IPS-18a (cell line): ENCODE measurements around the gene STK25.

ENCODE experiments used
- H3K27ac ChIP-seq: one replicate; pipeline ENCODE4 v1.5.1; 2013; ENCODE audit warnings: low read length
- H3K27me3 ChIP-seq: one replicate; pipeline ENCODE4 v1.6.1; 2013; ENCODE audit warnings: mild to moderate bottlenecking, low read length; ENCODE audit not compliant: control insufficient read depth, insufficient read depth
- H3K36me3 ChIP-seq: one replicate; pipeline ENCODE4 v1.6.1; 2013; ENCODE audit warnings: low read depth, low read length; ENCODE audit not compliant: control insufficient read depth
- H3K4me1 ChIP-seq: one replicate; pipeline ENCODE4 v1.6.1; 2013; ENCODE audit warnings: low read depth, low read length; ENCODE audit not compliant: control insufficient read depth
- H3K4me3 ChIP-seq: one replicate; pipeline ENCODE4 v1.5.1; 2013; ENCODE audit warnings: low read length
- H3K9ac ChIP-seq: one replicate; pipeline ENCODE4 v1.6.1; 2013; ENCODE audit warnings: mild to moderate bottlenecking, low read length, moderate library complexity
- H3K9me3 ChIP-seq: one replicate; pipeline ENCODE4 v1.6.1; 2013; ENCODE audit warnings: low read depth, low read length; ENCODE audit not compliant: control insufficient read depth

Gene STK25

DNA sequence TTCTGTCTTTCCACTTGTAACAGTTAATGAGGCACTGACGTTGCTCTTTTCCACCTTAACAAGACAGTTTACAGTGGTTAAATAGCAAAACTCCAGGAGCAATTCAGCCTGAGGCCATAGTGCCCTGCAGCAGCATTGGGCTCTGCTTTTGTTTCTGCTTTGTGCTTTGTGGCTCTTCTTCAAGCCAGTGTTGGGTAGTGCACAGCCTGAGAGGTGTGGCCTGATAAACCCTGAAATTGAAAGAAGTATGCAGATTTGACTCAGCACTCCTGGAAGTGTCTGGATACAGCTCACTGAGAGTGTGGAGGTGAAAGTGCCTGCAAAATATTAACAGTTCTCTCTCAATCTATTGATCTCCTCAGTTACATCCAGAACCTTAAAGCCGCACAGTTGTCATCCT is 63.0 kb downstream of the STK25 start:
- Histone ChIP-seq H3K4me1 (no peaks in the 10 kb centered on the region), H3K27ac (no peak overlapping the region), H3K36me3 (peaks cover 14% of the 10 kb centered on the region), H3K27me3 (no peaks in the 10 kb centered on the region), H3K4me3 (no peak overlapping the region), H3K9ac (no peak overlapping the region), H3K9me3 (no peaks in the 10 kb centered on the region)

DNA sequence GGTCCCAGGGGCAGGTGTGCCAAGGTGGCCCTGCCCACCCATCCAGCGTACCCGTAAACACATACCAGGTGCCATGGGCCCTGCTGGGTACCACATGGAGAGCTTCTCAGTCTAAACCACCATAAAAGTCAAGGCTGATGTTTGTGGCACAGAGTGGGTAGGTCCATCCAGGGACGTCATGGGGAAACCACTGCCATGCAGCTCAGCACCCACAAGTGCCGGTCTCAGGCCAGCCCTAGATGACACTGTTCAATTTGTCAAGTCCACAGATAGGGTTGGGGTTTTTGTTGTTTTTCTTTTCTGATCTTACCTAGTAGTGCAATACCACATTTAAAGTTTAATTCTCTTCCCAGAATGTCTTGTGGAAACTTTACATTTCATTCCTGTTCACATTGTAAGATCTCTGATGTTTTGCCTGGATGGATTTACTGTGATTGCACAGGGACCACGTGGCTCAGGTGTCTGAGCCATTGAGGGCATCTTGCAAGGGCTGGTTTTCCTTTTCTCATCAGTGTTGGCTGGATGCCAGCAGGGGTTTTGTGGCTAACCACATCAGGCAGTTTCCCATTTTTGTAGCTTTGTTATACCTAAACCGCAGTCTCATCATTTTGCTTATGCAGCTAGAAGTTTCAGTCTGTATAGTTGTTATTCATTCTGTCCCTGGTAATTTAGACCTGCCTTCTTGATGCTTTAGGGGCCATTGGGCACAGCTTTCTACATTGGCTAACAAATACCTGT is 64.7 kb downstream of the STK25 start:
- Histone ChIP-seq H3K4me3 (no peak overlapping the region), H3K36me3 (peaks cover 14% of the 10 kb centered on the region), H3K27me3 (no peaks in the 10 kb centered on the region), H3K9ac (no peak overlapping the region), H3K4me1 (no peaks in the 10 kb centered on the region), H3K9me3 (no peaks in the 10 kb centered on the region), H3K27ac (no peak overlapping the region)
